ENCODE data around the gene CNTNAP5. TPM values are rescaled to one million over a fixed set of nuclear protein-coding genes. Genes with fewer than 3 reads are reported as not detected.

CNTNAP5 gene
- total RNA-seq, 1 donor: not detected

- no peak overlapping the region for H3K4me3 ChIP-seq (ENCODE audit: low read depth, low read length)
- no peak for DNase-seq (ENCODE audit: low read depth)
- TF ChIP-seq, protein P1, sequence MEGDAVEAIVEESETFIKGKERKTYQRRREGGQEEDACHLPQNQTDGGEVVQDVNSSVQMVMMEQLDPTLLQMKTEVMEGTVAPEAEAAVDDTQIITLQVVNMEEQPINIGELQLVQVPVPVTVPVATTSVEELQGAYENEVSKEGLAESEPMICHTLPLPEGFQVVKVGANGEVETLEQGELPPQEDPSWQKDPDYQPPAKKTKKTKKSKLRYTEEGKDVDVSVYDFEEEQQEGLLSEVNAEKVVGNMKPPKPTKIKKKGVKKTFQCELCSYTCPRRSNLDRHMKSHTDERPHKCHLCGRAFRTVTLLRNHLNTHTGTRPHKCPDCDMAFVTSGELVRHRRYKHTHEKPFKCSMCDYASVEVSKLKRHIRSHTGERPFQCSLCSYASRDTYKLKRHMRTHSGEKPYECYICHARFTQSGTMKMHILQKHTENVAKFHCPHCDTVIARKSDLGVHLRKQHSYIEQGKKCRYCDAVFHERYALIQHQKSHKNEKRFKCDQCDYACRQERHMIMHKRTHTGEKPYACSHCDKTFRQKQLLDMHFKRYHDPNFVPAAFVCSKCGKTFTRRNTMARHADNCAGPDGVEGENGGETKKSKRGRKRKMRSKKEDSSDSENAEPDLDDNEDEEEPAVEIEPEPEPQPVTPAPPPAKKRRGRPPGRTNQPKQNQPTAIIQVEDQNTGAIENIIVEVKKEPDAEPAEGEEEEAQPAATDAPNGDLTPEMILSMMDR (IDR thresholded peaks at IDR 0.05; ENCODE audit: insufficient read depth, low read depth, low read length): no peak
Observed at GRCh38 chr2:124810132-124810531, 785.0 kb downstream of the CNTNAP5 start.

DNA sequence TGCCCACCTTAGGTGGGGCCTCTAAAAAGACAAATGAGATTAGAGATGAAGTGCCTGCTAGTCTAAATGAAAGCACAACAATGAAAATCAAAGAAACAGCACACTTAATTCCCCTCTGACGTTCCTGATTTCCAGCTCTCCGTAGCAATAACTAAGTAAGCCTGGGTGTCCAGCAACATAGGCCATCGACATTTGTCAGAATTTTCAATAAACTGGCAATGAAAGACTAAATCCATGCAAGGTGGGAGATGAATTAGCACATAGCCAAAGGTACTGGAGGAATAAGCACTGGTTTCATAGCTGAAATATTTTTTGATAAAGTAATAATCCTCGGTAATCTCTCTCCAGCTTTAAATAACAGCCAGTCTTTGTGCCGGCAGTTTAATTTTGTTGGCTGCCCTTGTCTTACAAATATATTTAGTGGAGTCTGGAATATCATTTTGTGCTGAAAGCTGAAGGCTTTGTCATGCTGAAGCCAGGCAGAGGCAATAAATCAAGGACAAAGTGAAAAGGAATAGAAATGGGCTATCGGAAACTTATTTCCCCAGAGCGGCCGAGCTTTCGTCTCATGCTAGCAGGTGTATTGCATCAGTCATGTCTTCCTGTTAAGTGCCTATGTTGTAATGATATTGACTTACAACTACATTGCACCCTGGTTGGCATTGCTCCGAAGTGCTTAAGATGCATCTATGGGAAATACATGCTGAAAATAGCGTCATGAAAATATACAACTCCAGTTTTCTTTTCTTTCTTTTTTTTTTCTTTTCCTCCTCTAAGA lies 790.1 kb downstream of the CNTNAP5 start:
- no peak for DNase-seq (ENCODE audit: low read depth)
- no peak overlapping the region for H3K4me3 ChIP-seq (ENCODE audit: low read depth, low read length)
- TF ChIP-seq, protein P1 (IDR thresholded peaks at IDR 0.05; ENCODE audit: insufficient read depth, low read depth, low read length): no peak

DNA sequence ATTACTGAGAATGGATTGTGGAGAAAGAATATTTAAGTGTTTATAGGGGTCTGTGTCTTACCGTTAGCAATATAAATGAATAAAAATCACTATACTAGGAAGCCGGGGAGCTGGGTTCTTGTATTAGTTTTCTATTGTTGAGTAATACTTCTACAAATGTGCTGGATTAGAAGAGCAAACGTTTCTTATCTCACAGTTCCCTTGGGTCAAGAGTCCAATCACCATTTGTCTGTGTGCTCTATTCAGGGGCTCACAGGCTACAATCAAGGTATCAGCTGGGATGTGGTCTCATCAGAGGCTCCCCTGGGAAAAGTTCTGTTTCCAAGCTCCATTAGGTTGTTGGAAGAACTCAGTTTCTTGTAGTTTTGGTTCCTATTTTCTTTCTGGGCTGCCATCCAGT lies 790.9 kb downstream of the CNTNAP5 start:
- no peak overlapping the region for H3K4me3 ChIP-seq (ENCODE audit: low read depth, low read length)
- TF ChIP-seq, protein P1 (IDR thresholded peaks at IDR 0.05; ENCODE audit: insufficient read depth, low read depth, low read length): no peak
- no peak for DNase-seq (ENCODE audit: low read depth)

- DNase-seq (ENCODE audit: low read depth): peak; percentile 27
- no peak overlapping the region for H3K4me3 ChIP-seq (ENCODE audit: low read depth, low read length)
- TF ChIP-seq, protein P1 (IDR thresholded peaks at IDR 0.05; ENCODE audit: insufficient read depth, low read depth, low read length): no peak
Observed at GRCh38 chr2:124822516-124822915, 797.4 kb downstream of the CNTNAP5 start.

DNA sequence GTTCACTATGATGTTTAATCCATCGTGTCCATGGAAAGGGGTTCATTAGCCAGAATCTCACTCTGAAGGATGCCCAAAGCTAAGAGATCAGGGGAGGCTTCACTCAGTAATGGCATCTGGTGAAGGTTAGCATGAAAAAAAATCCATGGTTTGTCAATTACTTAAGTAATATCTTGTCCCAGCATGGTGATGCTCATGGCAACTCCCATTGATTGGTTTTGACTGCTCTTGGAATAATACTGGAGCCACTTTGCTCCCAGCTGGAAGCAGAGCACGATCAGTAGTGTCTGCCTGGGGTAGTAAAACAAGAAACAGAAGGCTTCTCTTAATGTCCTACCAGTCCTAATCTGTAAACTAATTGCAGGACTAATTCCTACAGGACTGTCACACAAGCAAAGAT lies 799.4 kb downstream of the CNTNAP5 start:
- TF ChIP-seq, protein P1 (IDR thresholded peaks at IDR 0.05; ENCODE audit: insufficient read depth, low read depth, low read length): no peak
- no peak overlapping the region for H3K4me3 ChIP-seq (ENCODE audit: low read depth, low read length)
- no peak for DNase-seq (ENCODE audit: low read depth)

- DNase-seq (ENCODE audit: low read depth): peak; percentile 20
Observed at GRCh38 chr2:124832521-124832920, 807.4 kb downstream of the CNTNAP5 start.

More at GRCh38 chr2:124832521-124832920, 807.4 kb downstream of the CNTNAP5 start:
- no peak overlapping the region for H3K4me3 ChIP-seq (ENCODE audit: low read depth, low read length)
- TF ChIP-seq, protein P1 (IDR thresholded peaks at IDR 0.05; ENCODE audit: insufficient read depth, low read depth, low read length): no peak
